Measurements from ENCODE around the gene TESK2.

- TF ChIP-seq GATA2 (IDR thresholded peaks at IDR 0.05; ENCODE audit: low read depth, low read length) = no peak
- TF ChIP-seq GATA3 (IDR thresholded peaks at IDR 0.05; ENCODE audit: low read depth, low read length) = no peak
Observed at GRCh38 chr1:45394342-45394741, 96.6 kb downstream of the TESK2 start.

Measured in SH-SY5Y (cell line).